ENCODE measurements around the gene BCL3. TPM values are rescaled to one million over a fixed set of nuclear protein-coding genes. Genes with fewer than 3 reads are reported as not detected.

BCL3 gene
- total and polyA plus RNA-seq, 3 donors from 2014 or later = 15.5 to 38.1 (median 31.7) TPM

GRCh38 chr19:44725251-44725650 is 23.3 kb upstream of the BCL3 start:
- Histone ChIP-seq H3K27ac (no peak overlapping the region), H3K36me3 (ENCODE audit: low read depth, missing control alignments) (no peaks in the 10 kb centered on the region), H3K9me3 (no peaks in the 10 kb centered on the region), H3K4me1 (peaks cover 22% of the 10 kb centered on the region), H3K27me3 (no peaks in the 10 kb centered on the region), H3K4me3 (no peak overlapping the region)
- DNase-seq = no peak
- 39 to 80% methylated on average over 1 to 18 of the region's 18 CpGs for WGBS, 2 donors
- TF ChIP-seq CTCF (IDR thresholded peaks at IDR 0.05) = no peak
- TF ChIP-seq POLR2A (IDR thresholded peaks at IDR 0.05) = no peak
- intact Hi-C loops (cut with DNase I; ENCODE audit: low total_unique reads) = no loop called here

DNA sequence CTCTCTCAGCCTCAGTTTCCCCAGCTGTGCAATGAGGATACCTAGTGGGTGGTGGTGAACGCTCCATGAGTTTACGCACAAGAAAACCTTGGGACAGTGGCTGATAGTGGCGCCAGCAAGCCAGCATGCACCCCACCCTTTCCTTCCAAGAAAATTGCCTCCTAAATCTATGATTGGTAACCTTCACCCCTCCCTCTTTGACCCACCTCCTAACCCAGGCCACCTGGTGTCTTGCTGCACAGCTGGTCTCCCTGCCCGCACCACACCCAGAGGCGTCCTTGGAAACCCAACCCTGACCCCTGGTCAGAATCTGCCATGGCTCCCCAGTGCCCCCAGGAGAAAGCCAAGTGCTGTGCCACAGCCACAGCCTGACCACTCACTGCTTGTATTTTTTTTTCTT is 22.8 kb upstream of the BCL3 start:
- no peak overlapping the region for H3K27ac ChIP-seq

DNA sequence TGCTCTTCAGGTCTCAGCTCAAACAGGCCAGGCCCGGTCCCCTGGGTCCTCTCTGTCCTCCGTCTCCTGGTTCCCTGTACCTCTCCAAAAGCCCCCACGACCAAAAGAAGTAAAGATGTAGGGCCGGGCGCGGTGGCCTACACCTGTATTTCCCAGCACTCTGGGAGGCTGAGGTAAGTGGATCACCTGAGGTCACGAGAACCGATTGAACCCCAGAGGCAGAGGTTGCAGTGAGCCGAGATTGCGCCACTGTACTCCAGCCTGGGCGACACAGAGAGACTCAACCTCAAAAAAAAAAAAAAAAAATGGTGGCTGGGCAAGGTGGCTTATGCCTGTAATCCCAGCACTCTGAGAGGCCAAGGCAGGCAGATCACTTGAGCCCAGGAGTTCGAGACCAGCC is 22.0 kb upstream of the BCL3 start:
- DNase-seq = no peak
- H3K27ac ChIP-seq = no peak overlapping the region
- 94 to 95% methylated on average over 12 of the region's 12 CpGs for WGBS, 2 donors
- TF ChIP-seq POLR2A (IDR thresholded peaks at IDR 0.05) (no peak), CTCF (IDR thresholded peaks at IDR 0.05) (no peak)
- no peak overlapping the region for H3K4me3 ChIP-seq
- H3K4me1 ChIP-seq = peaks cover 22% of the 10 kb centered on the region
- no peaks in the 10 kb centered on the region for H3K36me3 ChIP-seq (ENCODE audit: low read depth, missing control alignments)
- H3K27me3 ChIP-seq = no peaks in the 10 kb centered on the region
- intact Hi-C loops (cut with DNase I; ENCODE audit: low total_unique reads) = no loop called here
- H3K9me3 ChIP-seq = no peaks in the 10 kb centered on the region

More for the DNA sequence above, 22.8 kb upstream of the BCL3 start:
- H3K4me1 ChIP-seq = peaks cover 22% of the 10 kb centered on the region
- no peak overlapping the region for H3K4me3 ChIP-seq
- TF ChIP-seq POLR2A (IDR thresholded peaks at IDR 0.05) (no peak), CTCF (IDR thresholded peaks at IDR 0.05) (no peak)
- no peaks in the 10 kb centered on the region for H3K9me3 ChIP-seq
- WGBS, 2 donors = 71 to 79% methylated on average over 5 of the region's 5 CpGs
- no peaks in the 10 kb centered on the region for H3K36me3 ChIP-seq (ENCODE audit: low read depth, missing control alignments)
- no peaks in the 10 kb centered on the region for H3K27me3 ChIP-seq
- no peak for DNase-seq
- intact Hi-C loops (cut with DNase I; ENCODE audit: low total_unique reads) = no loop called here

GRCh38 chr19:44728178-44728577 is 20.3 kb upstream of the BCL3 start:
- no peak overlapping the region for H3K4me3 ChIP-seq
- H3K27me3 ChIP-seq = no peaks in the 10 kb centered on the region
- intact Hi-C loops (cut with DNase I; ENCODE audit: low total_unique reads) = no loop called here
- TF ChIP-seq CTCF (IDR thresholded peaks at IDR 0.05) (no peak), POLR2A (IDR thresholded peaks at IDR 0.05) (no peak)
- no peaks in the 10 kb centered on the region for H3K9me3 ChIP-seq
- DNase-seq = no peak
- H3K27ac ChIP-seq = no peak overlapping the region
- no peaks in the 10 kb centered on the region for H3K36me3 ChIP-seq (ENCODE audit: low read depth, missing control alignments)
- 66 to 85% methylated on average over 6 of the region's 6 CpGs for WGBS, 2 donors
- peaks cover 22% of the 10 kb centered on the region for H3K4me1 ChIP-seq

- intact Hi-C loops (cut with DNase I; ENCODE audit: low total_unique reads) = no loop called here
- no peaks in the 10 kb centered on the region for H3K36me3 ChIP-seq (ENCODE audit: low read depth, missing control alignments)
- H3K4me1 ChIP-seq = peaks cover 12% of the 10 kb centered on the region
- TF ChIP-seq POLR2A (IDR thresholded peaks at IDR 0.05) = no peak
- no peak for TF ChIP-seq CTCF (IDR thresholded peaks at IDR 0.05)
- DNase-seq = no peak
- H3K9me3 ChIP-seq = no peaks in the 10 kb centered on the region
- 89 to 93% methylated on average over 8 of the region's 8 CpGs for WGBS, 2 donors
- no peak overlapping the region for H3K4me3 ChIP-seq
- no peak overlapping the region for H3K27ac ChIP-seq
- no peaks in the 10 kb centered on the region for H3K27me3 ChIP-seq
Observed at GRCh38 chr19:44729516-44730033, 18.9 kb upstream of the BCL3 start.

Measured in testis (tissue), 3 donors.